ENCODE measurements around the gene TMEM141.

Gene TMEM141

GRCh38 chr9:136746155-136746490 is 45.0 kb upstream of the TMEM141 start:
- H3K27ac ChIP-seq: no peak overlapping the region
- TF ChIP-seq CTCF (IDR thresholded peaks at IDR 0.05) (no peak), ZFX (IDR thresholded peaks at IDR 0.05; ENCODE audit: borderline replicate concordance) (no peak)

- TF ChIP-seq CTCF (IDR thresholded peaks at IDR 0.05) (no peak), ZFX (IDR thresholded peaks at IDR 0.05; ENCODE audit: borderline replicate concordance) (no peak)
- no peak overlapping the region for H3K27ac ChIP-seq
Measured at GRCh38 chr9:136746621-136747020, 44.5 kb upstream of the TMEM141 start.

- no peak overlapping the region for H3K27ac ChIP-seq
- TF ChIP-seq CTCF (IDR thresholded peaks at IDR 0.05) (no peak), ZFX (IDR thresholded peaks at IDR 0.05; ENCODE audit: borderline replicate concordance) (no peak)
Measured at GRCh38 chr9:136747161-136748060, 43.7 kb upstream of the TMEM141 start.

GRCh38 chr9:136748201-136748600 is 42.9 kb upstream of the TMEM141 start, which contains the start of gene LCN6:
Gene LCN6 (minus strand): TSS chr9:136748525. CDS start chr9:136748483, 42 bp downstream.
- no peak within 1 kb of the TSS for H3K27ac ChIP-seq
- TF ChIP-seq ZFX (IDR thresholded peaks at IDR 0.05; ENCODE audit: borderline replicate concordance) (no peak), CTCF (IDR thresholded peaks at IDR 0.05) (no peak)

- TF ChIP-seq CTCF (IDR thresholded peaks at IDR 0.05) (no peak), ZFX (IDR thresholded peaks at IDR 0.05; ENCODE audit: borderline replicate concordance) (no peak)
- H3K27ac ChIP-seq: no peak overlapping the region
Measured at GRCh38 chr9:136748666-136749611, 42.2 kb upstream of the TMEM141 start.

- no peak for TF ChIP-seq CTCF (IDR thresholded peaks at IDR 0.05)
- TF ChIP-seq ZFX (IDR thresholded peaks at IDR 0.05; ENCODE audit: borderline replicate concordance): no peak
- no peak overlapping the region for H3K27ac ChIP-seq
Measured at GRCh38 chr9:136750526-136750925, 40.6 kb upstream of the TMEM141 start.
